Memory B cell (primary cell): ENCODE results near the gene KLHL26.
"Not testable (repeated sequence)": the region's sequence is repeated elsewhere in the genome, so short reads cannot be mapped to it uniquely, and the experiment has no call there.

Experiments used
- ATAC-seq: fragments of 150-1000 bp; cut with Tn5 transposase; 2 replicates; pipeline ENCODE4 v1.10.0; 2021; ENCODE audit warnings: low read depth, mild to moderate bottlenecking, moderate library complexity
- DNase-seq, 2 donors: peaks; one replicate each; pipeline ENCODE4 v3.0.0; 2022; ENCODE audit warnings: low spot score in 2 of 2
- H3K27ac Mint-ChIP-seq: one replicate; pipeline ENCODE4 v1.8.0; 2022; ENCODE audit warnings: mild to moderate bottlenecking, moderate library complexity, mixed read lengths
- H3K27me3 Mint-ChIP-seq: one replicate; pipeline ENCODE4 v1.8.0; 2022; ENCODE audit warnings: mixed read lengths
- H3K36me3 Mint-ChIP-seq: one replicate; pipeline ENCODE4 v1.8.0; 2022; ENCODE audit warnings: mild to moderate bottlenecking, mixed read lengths
- H3K4me1 Mint-ChIP-seq: one replicate; pipeline ENCODE4 v1.8.0; 2022; ENCODE audit warnings: mixed read lengths
- H3K4me3 Mint-ChIP-seq: one replicate; pipeline ENCODE4 v1.8.0; 2022; ENCODE audit warnings: mild to moderate bottlenecking, moderate library complexity, mixed read lengths
- H3K9me3 Mint-ChIP-seq: one replicate; pipeline ENCODE4 v1.8.0; 2022; ENCODE audit warnings: mixed read lengths

KLHL26 gene, protein sequence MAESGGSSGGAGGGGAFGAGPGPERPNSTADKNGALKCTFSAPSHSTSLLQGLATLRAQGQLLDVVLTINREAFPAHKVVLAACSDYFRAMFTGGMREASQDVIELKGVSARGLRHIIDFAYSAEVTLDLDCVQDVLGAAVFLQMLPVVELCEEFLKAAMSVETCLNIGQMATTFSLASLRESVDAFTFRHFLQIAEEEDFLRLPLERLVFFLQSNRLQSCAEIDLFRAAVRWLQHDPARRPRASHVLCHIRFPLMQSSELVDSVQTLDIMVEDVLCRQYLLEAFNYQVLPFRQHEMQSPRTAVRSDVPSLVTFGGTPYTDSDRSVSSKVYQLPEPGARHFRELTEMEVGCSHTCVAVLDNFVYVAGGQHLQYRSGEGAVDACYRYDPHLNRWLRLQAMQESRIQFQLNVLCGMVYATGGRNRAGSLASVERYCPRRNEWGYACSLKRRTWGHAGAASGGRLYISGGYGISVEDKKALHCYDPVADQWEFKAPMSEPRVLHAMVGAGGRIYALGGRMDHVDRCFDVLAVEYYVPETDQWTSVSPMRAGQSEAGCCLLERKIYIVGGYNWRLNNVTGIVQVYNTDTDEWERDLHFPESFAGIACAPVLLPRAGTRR

DNA sequence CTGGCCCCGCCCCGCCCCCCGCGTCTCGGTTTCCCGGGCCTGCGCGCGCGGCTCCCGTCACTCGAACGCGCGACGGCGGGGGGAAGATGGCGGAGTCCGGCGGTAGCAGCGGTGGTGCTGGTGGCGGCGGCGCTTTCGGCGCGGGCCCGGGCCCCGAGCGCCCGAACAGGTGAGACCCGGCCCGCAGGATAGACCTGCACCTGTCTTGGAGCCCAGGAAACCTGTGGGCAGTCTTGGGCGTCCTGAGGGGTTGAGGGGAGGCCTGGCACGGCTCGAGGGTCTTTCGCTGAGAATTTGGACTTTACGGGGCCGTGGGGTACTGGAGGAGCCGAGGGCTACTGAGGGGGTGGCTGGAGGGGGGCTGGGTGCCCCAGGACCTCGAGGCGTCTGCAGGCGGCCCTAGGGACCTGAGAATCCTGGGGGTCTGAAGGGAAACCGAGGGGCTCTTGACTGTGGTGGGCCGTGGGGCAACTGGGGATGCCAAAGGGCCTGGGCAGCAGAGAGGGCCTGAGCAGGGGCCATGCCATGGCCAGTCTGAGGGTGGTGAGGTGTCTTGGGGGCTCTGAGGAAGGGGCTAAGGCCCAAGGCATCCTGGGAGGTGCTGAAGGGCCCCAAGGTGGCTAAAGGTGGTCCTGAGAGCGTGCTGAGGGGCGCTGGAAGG, at the start of gene KLHL26:
KLHL26 (plus strand) TSS at position 60 of the 661 bp plus-strand sequence; CDS start at position 87, 27 bp downstream.
- Mint-ChIP-seq H3K9me3 (no peaks in the 10 kb centered on the region), H3K4me1 (peaks cover 32% of the 10 kb centered on the region), H3K27me3 (peaks cover 7% of the 10 kb centered on the region), H3K4me3 (peak within 1 kb of the TSS; percentile 95), H3K27ac (peak within 1 kb of the TSS; percentile 90), H3K36me3 (peaks cover 1% of the 10 kb centered on the region)
- ATAC-seq: no peak
- peak in 1 of 2 donors; percentile 34 for DNase-seq

DNA sequence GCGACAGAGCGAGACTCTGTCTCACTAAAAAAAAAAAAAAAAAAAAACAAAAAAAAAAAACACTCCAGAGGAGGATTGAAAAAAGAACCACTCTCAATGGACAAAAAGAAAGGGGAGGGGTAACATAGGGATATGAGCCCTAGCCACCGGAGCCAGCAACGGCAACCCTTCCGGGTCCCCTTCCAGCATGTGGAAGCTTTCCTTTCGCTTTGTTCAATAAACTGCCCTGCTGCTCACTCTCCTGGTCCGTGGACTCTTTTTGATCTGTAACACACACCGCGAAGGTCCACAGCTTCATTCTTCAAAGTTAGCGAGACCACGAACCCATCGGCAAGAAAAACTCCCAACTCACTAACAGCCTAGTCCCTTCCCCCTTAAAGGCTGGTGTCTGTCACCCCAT, 49.3 kb upstream of the KLHL26 start:
- no peak for DNase-seq
- Mint-ChIP-seq H3K4me1 (peaks cover 32% of the 10 kb centered on the region), H3K4me3 (no peak overlapping the region), H3K9me3 (no peaks in the 10 kb centered on the region), H3K27me3 (no peaks in the 10 kb centered on the region), H3K27ac (peak overlapping the region; percentile 95), H3K36me3 (peaks cover 5% of the 10 kb centered on the region)
- ATAC-seq: no peak

DNA sequence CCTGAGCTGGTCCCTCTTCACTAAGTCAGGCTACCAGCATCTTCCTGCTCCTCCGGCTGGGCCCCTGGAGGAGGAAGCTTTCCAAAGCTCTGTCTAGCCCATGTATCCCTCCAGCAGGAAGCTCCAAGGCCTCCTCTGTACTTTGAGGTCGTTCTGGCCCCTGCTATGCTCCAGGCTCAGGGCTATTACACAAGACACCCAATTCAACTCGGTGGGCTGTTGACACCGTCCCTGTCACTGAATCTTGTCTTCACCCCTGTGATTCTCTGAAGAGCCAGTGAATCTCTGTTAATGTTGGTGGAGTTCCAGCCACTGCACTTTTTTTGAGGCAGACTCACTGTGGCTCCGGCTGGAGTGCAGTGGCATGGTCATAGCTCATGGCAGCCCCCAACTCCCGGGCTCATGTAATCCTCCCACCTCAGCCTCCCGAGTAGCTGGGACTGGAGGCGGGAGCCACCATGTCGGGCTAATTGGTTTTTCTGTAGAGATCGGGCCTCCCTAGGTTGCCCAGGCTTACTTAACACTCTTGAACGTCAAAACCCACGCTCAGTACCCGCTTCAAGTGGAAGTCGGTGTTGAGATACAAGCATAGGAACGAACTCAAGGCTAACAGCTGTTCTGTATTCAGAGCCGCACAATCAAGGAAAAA, 48.7 kb upstream of the KLHL26 start:
- Mint-ChIP-seq H3K4me3 (peak overlapping the region; percentile 90), H3K9me3 (no peaks in the 10 kb centered on the region), H3K27ac (peak overlapping the region; percentile 95), H3K27me3 (no peaks in the 10 kb centered on the region), H3K4me1 (peaks cover 32% of the 10 kb centered on the region), H3K36me3 (peaks cover 5% of the 10 kb centered on the region)
- ATAC-seq (no peak), DNase-seq (peak in 1 of 2 donors; percentile 51)

DNA sequence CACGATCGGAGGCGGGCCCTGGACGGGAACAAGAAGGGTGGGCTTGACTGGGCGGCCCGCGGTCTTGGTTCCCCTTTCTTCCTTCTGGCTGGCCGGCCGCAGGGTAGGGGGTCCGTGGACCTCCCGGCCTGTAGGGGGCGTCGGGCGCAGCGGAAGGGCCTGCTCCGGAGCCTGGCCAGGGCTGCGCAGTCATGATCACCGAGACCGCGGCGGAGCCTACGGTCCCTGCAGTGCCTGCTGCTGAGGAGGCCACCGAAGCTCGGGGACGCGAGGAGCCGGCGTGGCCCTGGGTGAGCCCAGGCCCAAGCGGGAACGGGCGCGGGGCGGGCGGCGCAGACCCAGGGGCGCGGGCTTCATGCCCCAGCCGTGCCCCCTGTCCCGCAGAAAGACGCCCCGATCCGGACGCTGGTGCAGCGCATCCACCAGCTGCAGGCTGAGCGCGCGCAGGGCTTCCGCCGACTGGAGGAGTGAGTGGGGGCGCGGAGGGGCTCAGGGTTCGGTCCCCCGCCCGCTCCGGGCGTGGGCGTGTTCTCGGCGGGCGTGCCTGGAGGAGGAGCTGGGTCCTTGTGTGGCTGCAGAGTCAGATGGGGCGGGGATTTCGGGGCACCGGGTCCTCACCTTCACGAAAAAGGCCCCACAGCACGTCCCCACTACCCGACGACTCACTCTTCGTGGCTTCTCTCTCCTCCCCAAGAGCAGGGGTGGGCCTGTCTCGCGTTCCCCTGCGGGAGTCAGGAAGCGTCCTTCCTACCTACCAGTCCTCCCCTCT, 48.0 kb upstream of the KLHL26 start, which contains the start of gene REX1BD:
REX1BD (plus strand) TSS at position 188 of the 769 bp plus-strand sequence; CDS start at position 192, 4 bp downstream.
- no peaks in the 10 kb centered on the region for H3K27me3 Mint-ChIP-seq
- H3K4me3 Mint-ChIP-seq: peak within 1 kb of the TSS; percentile 90
- peak; percentile 88 to 89 for DNase-seq
- no peaks in the 10 kb centered on the region for H3K9me3 Mint-ChIP-seq
- H3K36me3 Mint-ChIP-seq: peaks cover 5% of the 10 kb centered on the region
- peak within 1 kb of the TSS; percentile 95 for H3K27ac Mint-ChIP-seq
- peak; percentile 73 for ATAC-seq
- peaks cover 32% of the 10 kb centered on the region for H3K4me1 Mint-ChIP-seq

DNA sequence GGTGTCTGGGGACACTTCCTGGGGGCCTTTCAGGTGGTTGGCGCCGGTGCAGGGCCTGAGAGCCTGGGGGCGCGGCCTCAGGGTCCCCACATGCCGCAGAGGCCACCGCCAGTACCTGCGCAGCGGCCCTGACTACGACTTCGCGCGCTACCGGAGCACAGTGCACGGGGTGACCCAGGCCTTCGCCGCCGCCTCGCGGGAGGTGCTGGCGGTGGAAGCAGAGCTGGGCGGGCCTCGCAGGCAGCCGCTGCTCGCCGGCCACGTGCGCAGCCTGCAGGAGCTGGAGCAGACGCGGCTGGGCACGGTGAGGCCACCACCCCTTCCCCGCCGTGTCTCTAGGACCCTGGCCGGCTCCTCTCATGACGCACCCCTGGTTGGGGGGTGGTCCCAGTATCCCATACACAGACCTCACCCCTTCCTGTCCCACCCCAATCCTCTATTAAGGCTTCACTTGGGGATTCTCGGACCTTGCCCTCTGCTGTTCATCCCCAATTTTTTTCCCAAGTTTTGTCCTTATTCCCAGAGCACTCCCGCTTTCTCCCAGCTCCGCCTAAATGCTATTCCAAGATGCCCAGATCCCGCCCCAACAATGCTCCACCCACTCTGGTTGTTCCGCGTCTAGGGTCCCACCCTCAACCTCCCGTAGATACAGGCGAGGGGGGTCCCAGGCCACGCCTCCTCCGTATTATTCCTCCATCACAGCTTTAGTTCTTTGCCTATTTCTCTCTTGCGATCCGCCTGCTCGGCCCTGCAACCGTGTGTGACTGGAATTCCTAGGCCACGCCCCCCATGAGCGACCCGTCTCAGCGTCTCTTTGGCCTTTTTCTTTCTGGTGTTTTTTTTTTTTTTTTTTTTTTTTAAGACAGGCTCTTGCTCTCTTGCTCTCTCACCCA, 47.2 kb upstream of the KLHL26 start:
- peak; percentile 66 to 73 for DNase-seq
- H3K4me1 Mint-ChIP-seq: peaks cover 34% of the 10 kb centered on the region
- ATAC-seq: peak; percentile 50

DNA sequence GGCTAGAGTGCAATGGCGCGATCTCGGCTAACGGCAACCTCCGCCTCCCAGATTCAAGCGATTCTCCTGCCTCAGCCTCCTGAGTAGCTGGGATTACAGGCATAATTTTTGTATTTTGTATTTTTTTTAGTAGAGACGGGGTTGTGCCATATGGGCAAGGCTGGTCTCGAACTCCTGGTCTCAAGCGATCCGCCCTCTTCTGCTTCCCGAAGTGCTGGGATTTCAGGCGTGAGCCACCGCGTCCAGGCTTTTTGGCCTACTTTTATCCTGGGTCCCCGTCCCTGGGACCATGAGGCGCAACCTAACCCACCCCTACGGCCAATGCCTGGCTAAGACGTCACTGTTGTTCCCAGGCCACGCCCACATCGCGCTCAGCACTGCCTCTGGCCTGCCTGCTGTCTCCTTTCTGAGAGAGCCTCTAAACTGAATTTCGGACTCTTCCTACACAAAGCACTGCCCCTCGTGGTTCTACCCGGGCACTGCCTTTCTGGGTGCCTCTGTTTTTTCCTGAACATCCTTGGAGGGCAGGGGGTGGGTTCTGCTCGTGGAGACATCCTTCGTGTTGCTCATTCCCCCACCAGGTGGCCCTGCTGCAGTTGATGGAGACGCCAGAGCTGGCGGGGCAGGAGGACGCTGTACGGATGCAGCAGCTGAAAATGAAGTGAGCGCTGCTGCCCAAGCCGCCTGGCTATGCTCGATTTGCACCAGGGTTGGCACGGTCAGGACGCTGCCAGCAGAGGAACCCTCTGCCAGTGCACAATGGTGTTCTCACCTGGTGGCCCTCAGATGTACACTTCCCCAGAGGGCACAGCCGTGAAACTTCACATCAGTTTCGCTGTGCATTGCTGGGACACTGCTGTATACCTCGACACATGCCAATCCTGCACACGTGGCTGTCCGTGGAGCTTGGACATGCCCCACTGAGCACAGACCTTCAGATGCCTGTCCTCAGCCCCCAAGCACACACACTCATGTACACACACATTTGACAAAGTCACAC, 46.3 kb upstream of the KLHL26 start:
- peak overlapping the region; percentile 95 for H3K27ac Mint-ChIP-seq
- no peaks in the 10 kb centered on the region for H3K9me3 Mint-ChIP-seq
- DNase-seq: no peak

More for the DNA sequence above, 47.2 kb upstream of the KLHL26 start:
- Mint-ChIP-seq H3K9me3 (no peaks in the 10 kb centered on the region), H3K4me3 (peak overlapping the region; percentile 90), H3K27ac (peak overlapping the region; percentile 95), H3K36me3 (peaks cover 5% of the 10 kb centered on the region), H3K27me3 (no peaks in the 10 kb centered on the region)

DNA sequence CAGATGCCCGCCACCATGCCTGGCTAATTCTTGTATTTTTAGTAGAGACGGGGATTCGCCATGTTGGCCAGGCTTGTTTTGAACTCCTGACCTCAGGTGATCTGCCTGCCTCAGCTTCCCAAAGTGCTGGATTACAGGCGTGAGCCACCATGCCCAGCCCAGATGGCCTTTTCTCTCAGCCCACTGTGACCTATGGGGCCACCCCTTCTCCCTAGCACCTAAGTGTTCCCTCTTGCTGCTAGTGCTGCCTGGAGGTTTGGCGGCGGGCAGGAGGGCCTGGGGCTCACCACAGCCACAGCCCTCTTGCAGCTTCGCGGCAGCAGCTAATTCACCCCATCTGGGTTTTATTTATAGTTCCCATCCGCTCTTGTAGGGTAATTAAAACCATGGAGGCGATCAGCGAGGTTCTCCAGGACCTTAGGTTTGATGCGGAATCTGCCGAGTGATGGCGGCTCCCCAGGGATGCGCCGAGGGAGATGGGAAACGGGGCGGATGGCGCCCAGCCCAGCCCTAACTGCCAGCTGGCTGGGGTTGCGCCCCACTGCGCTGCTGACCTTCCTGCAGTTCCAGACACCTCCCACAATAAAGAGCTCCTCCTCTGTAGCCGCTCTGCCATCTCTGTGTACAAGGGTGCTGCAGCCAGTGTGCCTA, 45.0 kb upstream of the KLHL26 start:
- Mint-ChIP-seq H3K4me1 (peaks cover 25% of the 10 kb centered on the region), H3K9me3 (no peaks in the 10 kb centered on the region), H3K36me3 (peaks cover 5% of the 10 kb centered on the region), H3K27me3 (no peaks in the 10 kb centered on the region), H3K27ac (no peak overlapping the region), H3K4me3 (peak overlapping the region; percentile 41)
- DNase-seq (no peak), ATAC-seq (no peak)

More for the DNA sequence above, 46.3 kb upstream of the KLHL26 start:
- H3K36me3 Mint-ChIP-seq: peaks cover 5% of the 10 kb centered on the region
- no peaks in the 10 kb centered on the region for H3K27me3 Mint-ChIP-seq
- H3K4me1 Mint-ChIP-seq: peaks cover 35% of the 10 kb centered on the region
- no peak for ATAC-seq
- peak overlapping the region; percentile 90 for H3K4me3 Mint-ChIP-seq

DNA sequence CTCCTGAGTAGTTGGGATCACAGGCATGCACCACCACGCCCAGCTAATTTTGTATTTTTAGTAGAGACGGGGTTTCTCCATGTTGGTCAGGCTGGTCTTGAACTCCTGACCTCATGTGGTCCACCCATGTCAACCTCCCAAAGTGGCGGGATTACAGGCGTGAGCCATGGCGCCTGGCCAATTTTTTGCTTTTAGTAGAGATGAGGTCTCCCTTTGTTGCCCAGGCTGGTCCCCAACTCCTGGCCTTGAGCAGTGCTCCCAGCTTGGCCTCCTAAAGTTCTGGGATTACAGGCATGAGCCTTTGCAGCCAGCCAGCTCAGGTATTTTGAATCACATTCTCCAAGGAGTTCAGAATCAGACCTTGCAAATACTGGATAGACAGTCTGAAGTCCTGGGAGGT, 44.1 kb upstream of the KLHL26 start:
- H3K9me3 Mint-ChIP-seq, H3K27me3 Mint-ChIP-seq, H3K4me3 Mint-ChIP-seq, ATAC-seq, H3K36me3 Mint-ChIP-seq, DNase-seq: not testable (repeated sequence)
- Mint-ChIP-seq H3K27ac (peak overlapping the region; percentile 58), H3K4me1 (peaks cover 24% of the 10 kb centered on the region)

DNA sequence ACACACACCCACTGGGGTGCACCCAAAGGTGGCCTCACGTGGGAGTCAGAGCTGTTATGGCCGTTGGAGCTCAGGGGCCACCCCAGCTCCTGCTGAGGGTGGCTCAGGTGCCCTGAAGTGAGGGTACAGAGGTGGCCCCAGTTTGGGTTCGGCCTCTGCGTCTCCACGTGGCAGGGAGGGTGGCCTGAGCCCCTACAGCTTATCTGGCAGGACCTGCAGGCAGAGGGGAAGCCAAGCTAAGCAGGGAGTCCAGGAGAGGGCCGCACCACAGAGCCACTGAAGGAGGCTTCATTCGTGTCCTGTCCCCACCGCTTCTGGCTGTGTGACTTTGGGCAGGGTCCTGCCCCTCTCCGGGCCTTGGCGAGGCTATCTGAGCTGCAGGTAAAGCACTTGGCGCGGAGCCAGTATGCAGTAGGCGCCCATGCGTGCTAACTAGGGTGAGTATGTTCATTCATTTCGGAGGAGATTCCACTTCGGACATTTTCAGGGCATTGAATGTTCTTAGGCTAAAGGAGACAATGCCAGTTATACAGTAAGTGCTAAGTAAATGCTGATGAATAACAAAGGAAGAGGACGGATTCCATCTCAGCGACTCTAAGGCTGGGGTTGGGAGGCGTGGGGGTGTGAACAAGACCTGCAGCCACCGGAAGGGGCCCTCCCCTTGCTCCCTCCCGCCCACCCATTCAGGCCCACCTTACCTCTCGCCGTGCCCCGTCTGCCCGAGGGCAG, 43.3 kb upstream of the KLHL26 start:
- ATAC-seq (no peak), DNase-seq (no peak)
- Mint-ChIP-seq H3K9me3 (no peaks in the 10 kb centered on the region), H3K27me3 (peaks cover under 1% of the 10 kb centered on the region), H3K36me3 (peaks cover 5% of the 10 kb centered on the region), H3K4me3 (peak overlapping the region; percentile 52), H3K27ac (peak overlapping the region; percentile 58), H3K4me1 (peaks cover 17% of the 10 kb centered on the region)

DNA sequence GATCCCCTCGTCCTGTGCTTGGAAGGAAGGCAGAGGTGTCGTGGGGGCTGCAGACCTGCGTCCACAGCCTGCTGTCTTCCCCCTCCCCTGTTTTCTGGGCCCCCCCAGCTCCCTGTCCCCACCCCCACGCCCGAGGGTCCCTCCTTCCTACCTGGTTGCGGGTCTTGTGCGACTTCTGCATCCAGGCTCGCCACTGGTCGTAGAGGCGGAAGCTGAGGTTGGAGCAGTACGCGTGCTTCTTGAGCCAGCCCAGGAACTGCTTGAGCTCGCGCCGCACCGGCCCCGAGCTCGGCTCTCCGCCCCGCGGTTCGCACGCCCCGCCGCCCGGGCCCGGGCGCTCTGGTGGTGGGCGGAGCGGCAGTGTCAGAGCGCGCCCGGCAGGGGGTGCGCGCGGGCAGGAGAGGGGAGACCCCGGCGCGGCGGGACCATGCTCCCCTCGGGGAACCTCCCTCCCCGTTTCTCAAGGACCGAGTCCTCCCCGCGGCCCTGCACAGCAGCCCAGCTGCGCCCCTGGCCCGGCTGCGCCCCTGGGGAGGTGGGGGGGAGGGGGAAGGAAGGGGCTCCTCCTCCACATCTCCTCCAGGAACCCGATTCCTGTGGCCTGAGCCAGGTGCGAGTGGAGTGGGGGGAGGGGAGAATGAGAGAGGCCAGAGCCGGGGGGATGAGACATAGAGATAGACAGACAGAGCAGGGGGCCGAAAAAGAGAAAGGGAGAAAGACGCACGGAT, 42.6 kb upstream of the KLHL26 start:
- peaks cover 17% of the 10 kb centered on the region for H3K4me1 Mint-ChIP-seq
- ATAC-seq: peak; percentile 63
- no peaks in the 10 kb centered on the region for H3K9me3 Mint-ChIP-seq
- peak overlapping the region; percentile 81 for H3K27ac Mint-ChIP-seq
- H3K4me3 Mint-ChIP-seq: peak overlapping the region; percentile 70
- DNase-seq: peak; percentile 70 to 78
- peaks cover 1% of the 10 kb centered on the region for H3K27me3 Mint-ChIP-seq
- peaks cover 5% of the 10 kb centered on the region for H3K36me3 Mint-ChIP-seq
